NCI-H1048 (cell line): ENCODE data around the gene CD74.
"Not testable (repeated sequence)": the region's sequence is repeated elsewhere in the genome, so short reads cannot be mapped to it uniquely, and the experiment has no call there.

ENCODE experiments used
- DNase-seq: peaks from one replicate; lab custom pipeline; 2025; lab: John Stamatoyannopoulos, UW

Gene CD74

GRCh38 chr5:150441813-150442698 lies 29.3 kb upstream of the CD74 start:
- no peak for DNase-seq

- DNase-seq = no peak
Observed at GRCh38 chr5:150440948-150441812, 28.5 kb upstream of the CD74 start.

GRCh38 chr5:150438873-150439546 lies 26.3 kb upstream of the CD74 start:
- DNase-seq = no peak

GRCh38 chr5:150436141-150436680 lies 23.5 kb upstream of the CD74 start:
- peak; percentile 61 for DNase-seq

GRCh38 chr5:150434464-150434863 lies 21.8 kb upstream of the CD74 start:
- no peak for DNase-seq

DNA sequence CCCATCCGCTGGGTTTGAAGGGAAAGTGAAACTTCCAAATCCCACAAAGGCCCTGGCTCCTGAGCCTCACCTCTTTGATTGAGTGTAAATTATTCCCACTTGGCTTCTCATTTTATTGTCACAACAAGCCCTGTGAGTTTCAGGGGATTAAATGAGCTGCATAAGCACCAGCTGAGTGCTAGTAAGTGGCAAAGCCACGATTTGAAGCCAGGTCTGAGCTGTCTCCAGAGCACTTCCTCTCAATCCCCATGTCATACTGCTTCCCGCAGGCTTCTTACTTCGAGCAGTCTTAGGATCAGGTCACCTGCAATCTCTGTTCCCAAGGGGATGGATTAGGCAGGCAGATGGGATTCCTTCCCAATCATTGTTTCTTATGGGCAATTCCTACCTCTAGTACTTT lies 18.9 kb upstream of the CD74 start:
- DNase-seq = no peak

DNA sequence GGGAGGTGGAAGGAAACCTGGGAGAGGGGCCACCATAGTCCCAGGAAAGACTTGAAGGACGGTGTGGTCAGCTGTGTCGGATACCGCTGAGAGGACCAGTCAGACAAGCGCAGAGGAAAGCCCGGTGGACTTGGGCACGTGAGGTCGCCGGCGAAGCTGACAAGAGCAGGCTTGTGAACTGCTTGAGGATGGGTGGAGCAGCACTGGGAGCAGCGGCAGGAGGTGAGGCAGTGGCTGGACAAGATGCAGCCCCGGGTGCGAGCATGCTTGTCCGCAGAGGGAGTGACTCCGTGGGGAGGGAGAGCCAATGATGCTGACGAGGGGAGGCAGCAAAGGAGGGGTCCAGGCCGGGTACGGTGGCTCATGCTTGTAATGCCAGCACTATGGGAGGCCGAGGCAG lies 18.3 kb upstream of the CD74 start:
- no peak for DNase-seq

GRCh38 chr5:150429410-150429873 lies 16.7 kb upstream of the CD74 start:
- no peak for DNase-seq

DNA sequence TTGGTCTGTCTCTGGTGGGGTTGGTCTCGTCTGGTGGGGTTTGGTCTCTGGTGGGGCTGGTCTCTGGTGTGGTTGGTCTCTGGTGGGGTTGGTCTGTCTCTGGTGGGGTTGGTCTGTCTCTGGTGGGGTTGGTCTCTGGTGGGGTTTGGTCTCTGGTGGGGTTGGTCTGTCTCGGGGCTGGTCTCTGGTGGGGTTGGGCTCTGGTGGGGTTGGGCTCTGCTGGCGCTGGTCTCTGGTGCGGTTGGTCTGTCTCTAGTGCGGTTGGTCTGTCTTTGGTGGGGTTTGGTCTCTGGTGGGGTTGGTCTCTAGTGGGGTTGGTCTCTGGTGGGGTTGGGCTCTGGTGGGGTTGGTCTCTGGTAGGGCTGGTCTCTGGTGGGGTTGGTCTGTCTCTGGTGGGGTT lies 16.3 kb upstream of the CD74 start:
- DNase-seq = no peak

DNA sequence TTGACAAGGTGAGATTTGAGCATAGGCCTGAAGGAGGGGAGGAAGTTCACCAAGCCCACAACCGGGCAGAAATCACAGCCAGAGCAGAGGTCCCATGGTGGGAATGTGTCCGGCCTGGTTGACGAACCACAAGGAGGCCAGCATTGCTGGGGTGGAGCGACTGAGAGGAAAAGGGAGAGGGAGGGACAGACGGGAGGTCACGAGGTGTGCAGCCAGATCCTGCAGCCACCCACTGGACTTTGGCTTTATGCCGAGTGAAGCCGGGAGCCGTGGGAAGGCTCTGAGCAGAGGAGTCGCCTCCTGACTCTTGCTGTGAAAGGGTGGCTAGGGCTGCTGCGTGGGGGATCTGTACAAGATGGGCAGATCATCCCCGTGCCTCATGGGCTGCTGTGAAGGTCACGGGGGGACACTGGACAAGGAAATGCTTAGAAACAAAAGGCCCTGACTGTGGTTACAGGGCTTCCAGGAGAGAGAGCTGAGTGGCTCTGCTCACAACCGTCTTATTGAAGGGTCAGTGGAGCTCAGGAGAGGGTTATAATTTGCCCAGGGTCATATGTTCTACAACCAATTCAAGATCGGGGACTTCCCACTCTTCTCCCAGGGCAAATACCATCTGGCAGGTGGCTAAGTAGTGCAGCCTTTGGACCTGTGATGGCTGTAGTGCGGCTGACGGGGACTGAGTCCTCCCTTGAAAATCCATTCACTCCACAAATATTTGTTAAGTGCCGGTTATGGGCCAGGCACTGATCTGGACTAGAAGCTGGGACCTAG lies 15.6 kb upstream of the CD74 start:
- DNase-seq = no peak

DNA sequence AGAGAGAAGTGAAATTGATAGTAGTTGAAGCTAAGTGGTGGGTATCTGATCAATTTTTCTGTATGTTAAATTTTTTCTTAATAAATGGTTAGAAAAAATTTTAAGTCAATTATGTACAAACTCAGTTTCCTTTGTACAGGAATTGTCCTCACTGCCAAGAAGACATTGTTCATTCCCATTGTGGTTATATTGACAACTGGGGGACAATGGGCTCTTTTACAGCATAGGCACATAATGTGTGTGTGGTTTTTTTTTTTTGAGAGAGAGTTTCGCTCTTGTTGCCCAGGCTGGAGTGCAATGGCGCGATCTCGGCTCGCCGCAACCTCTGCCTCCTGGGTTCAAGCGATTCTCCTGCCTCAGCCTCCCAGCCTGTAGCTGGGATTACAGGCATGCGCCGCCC lies 13.5 kb upstream of the CD74 start:
- DNase-seq = not testable (repeated sequence)

GRCh38 chr5:150422758-150423157 lies 10.0 kb upstream of the CD74 start:
- no peak for DNase-seq

DNA sequence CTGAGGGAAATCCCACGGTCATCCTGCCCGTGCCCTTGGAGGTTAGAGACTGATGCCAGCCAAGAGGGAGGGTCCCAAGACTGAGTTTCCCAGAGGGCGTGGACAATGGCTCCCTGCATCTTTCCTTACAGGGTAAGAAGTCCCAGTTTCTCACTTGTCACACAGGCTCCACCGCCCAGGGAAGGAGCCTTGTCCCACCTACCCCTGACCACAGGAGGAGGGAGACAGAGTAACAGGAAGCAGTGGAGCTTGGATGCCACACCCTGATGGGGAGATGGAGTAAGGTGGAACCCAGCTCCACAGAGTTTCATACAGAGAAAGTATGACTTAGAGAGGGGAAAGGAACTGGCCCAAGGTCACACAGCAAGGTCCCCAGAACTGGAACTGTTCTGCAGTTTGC lies 9.4 kb upstream of the CD74 start:
- DNase-seq = no peak

DNA sequence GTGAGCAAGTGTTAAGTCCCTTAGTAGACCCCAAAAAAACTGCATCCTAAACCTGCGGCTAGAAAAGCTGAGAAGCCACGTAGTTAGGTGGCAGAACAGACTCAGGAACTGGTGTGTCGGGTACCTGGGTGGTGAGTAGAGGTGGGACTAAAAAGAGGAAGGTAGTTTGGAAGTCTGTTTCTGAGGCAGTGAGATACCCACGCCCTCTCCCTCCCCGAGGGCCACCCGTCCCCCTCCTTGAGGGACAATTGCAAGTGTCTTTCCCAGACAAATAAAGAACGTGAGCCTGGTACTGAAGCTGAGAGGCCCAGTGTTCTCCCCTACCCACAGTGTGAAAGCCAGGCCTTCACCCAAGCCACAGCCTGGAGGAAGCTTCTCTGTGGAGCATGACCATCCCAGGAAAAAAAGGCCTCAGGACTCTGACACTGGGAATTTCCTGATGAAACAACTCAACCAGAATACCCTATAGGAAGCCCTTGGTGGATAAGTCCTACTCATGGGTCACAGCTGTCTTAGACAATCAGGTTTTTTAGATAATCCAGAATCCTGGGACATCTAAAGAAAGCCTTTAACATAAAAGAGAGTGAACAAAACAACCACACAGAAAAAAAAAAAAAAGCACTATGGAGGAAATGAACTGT lies 7.0 kb upstream of the CD74 start:
- DNase-seq = no peak

DNA sequence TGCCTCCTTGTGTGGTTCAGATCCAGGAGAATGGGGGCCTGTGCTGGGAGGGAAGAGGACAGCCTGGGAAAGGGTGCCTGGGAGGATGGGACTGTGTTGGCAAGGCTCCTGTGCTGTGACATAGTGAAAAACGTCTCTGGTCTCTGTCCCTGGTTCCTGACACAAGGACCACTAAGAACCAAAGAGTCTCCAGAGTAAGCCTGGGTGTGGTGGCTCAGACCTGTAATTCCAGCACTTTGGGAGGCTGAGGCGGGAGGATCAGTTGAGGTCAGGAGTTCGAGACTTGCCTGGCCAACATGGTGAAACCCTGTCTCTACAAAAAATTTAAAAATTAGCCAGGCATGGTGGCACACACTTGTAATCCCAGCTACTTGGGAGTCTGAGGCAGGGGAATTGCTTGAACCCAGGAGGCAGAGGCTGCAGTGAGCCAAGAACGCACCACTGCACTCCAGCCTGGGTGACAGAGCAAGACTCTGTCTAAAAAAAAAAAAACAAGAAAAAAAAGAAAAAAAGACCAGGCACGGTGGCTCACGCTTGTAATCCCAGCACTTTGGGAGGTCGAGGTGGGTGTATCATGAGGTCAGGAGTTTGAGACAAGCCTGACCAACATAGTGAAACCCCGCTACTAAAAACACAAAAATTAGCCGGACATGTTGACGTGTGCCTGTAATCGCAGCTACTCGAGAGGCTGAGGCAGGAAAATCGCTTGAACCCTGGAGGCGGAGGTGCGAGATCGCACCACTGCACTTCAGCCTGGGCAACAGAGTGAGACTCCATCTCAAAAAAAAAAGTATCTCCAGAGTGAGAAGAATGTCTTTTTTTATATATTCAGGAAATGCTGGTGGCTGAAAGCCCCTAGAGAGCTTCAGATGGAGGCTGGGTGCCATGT lies 1.4 kb upstream of the CD74 start:
- not testable (repeated sequence) for DNase-seq

GRCh38 chr5:150413176-150413901 lies 629 bp upstream of the CD74 start:
- DNase-seq = no peak

- DNase-seq = no peak
Observed at GRCh38 chr5:150411245-150411979, 1.3 kb downstream of the CD74 start.

DNA sequence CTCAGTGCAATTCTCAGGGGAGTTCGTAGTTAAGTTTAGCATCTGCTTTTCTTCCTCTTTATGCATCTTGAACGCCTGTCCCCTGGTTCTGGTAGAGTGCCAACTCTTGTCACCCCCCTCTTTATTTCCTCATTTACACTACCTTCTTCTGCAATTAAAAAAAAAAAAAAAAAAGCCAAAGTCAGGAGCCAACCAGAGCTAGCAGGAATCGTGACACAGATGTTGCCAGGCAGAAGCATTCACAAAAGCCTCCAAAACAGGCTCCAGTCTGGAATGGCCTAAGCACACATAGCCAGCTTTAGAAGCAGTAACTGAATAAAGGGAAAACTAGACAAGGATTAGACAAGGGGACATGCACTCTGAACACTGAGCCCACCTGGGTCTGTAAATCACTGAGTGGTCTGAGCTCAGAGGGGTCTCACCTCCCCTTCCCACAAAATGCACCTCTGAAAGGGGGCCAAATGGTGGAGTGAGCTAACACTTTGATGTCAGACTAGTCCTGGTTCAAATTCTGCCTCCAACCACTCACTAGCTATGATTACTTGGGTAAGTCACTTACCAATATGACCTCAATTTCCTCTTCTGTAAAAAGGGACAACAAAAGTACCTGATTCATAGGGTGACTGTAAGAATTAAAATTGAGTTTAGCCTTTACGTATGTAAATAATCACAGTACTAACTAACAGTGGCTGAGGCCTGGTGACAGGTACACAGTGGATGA lies 2.0 kb downstream of the CD74 start:
- DNase-seq = peak; percentile 56
